Spleen (tissue), 7 donors: Measurements from ENCODE around the gene TNS4.

Source experiments
- POLR2A ChIP-seq, 3 donors: fragments of 450-650 bp; IDR thresholded peaks; one replicate each; pipeline ENCODE4 v1.5.1; 2017; ENCODE audit warnings: antibody characterized with exemption in 3 of 3, mild to moderate bottlenecking in 1 of 3
- TF ChIP-seq, protein P1 (sequence below), 11 experiments: fragments of 200-600 bp in 7 of 11; fragments of 450-650 bp in 4 of 11; sonication (generic) in 4 of 11; IDR thresholded peaks in 8 of 11; conservative IDR thresholded peaks in 3 of 11; 1 replicate in 7 of 11; 2 replicates in 4 of 11; pipeline versions ENCODE4 v1.4.0 to v1.8.0; 2016 to 2021; ENCODE audit warnings: antibody characterized with exemption in 11 of 11, inconsistent platforms in 4 of 11, mild to moderate bottlenecking in 1 of 11
- donor health status: DM: no; HTN: no; CAD: no; lungs with moderate emphysema.
- donor health status: DM: no; HTN: no; CAD: no.
- donor health status: DM: no; HTN: no; CAD: no.

- TF ChIP-seq, protein P1, sequence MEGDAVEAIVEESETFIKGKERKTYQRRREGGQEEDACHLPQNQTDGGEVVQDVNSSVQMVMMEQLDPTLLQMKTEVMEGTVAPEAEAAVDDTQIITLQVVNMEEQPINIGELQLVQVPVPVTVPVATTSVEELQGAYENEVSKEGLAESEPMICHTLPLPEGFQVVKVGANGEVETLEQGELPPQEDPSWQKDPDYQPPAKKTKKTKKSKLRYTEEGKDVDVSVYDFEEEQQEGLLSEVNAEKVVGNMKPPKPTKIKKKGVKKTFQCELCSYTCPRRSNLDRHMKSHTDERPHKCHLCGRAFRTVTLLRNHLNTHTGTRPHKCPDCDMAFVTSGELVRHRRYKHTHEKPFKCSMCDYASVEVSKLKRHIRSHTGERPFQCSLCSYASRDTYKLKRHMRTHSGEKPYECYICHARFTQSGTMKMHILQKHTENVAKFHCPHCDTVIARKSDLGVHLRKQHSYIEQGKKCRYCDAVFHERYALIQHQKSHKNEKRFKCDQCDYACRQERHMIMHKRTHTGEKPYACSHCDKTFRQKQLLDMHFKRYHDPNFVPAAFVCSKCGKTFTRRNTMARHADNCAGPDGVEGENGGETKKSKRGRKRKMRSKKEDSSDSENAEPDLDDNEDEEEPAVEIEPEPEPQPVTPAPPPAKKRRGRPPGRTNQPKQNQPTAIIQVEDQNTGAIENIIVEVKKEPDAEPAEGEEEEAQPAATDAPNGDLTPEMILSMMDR (IDR thresholded peaks at IDR 0.05 in 8 of 11, conservative IDR thresholded peaks at IDR 0.05 in 3 of 11) = no peak
- TF ChIP-seq POLR2A (IDR thresholded peaks at IDR 0.05) = no peak
These were observed 43.2 kb downstream of the TNS4 start for GRCh38 chr17:40457964-40458791.
